Upper lobe of right lung (tissue), 1 donor: ENCODE data around the gene POFUT2. TPM values are rescaled to one million over a fixed set of nuclear protein-coding genes. Genes with fewer than 3 reads are reported as not detected.

Source experiments
- ATAC-seq: fragments of 200-7000 bp; cut with Tn5 transposase; one replicate; pipeline ENCODE4 v1.9.1; 2020; ENCODE audit warnings: mild to moderate bottlenecking, moderate library complexity
- DNase-seq: peaks from one replicate; pipeline ENCODE4 v3.0.0-alpha.2; 2020
- H3K27ac ChIP-seq: fragments of 200-600 bp; one replicate; pipeline ENCODE4 v1.8.0; 2022
- H3K27me3 ChIP-seq: fragments of 200-600 bp; one replicate; pipeline ENCODE4 v1.8.0; 2022; ENCODE audit warnings: mild to moderate bottlenecking
- H3K36me3 ChIP-seq: fragments of 200-600 bp; one replicate; pipeline ENCODE4 v1.8.0; 2022
- H3K4me1 ChIP-seq: fragments of 200-600 bp; one replicate; pipeline ENCODE4 v1.8.0; 2022
- H3K4me3 ChIP-seq: fragments of 200-600 bp; one replicate; pipeline ENCODE4 v1.8.0; 2022; ENCODE audit warnings: mild to moderate bottlenecking
- H3K9me3 ChIP-seq: fragments of 200-600 bp; one replicate; pipeline ENCODE4 v1.8.0; 2022
- intact Hi-C: fragments of 100-400 bp; cut with DNase I; formaldehyde crosslinking; loops from one replicate; pipeline ENCODE4 v1.11.0; 2022
- total RNA-seq: library from RNA; stranded (reverse); fragmentation: NEBNext Ultra II Directional; extraction: Animal tissue kit (Norgen Biotek cat#: 25700); gene quantifications from one replicate; pipeline ENCODE4 v1.2.1, GENCODE V29; 2021
- TF ChIP-seq, protein P1 (sequence below): fragments of 200-600 bp; IDR thresholded peaks from one replicate; pipeline ENCODE4 v1.8.0; 2022; ENCODE audit warnings: antibody characterized with exemption
- donor health status: DM: no; HTN: yes; CAD: no; lungs with severe emphysema.

Gene POFUT2
- total RNA-seq, 1 donor from 2014 or later, result 29.0 TPM

- TF ChIP-seq, protein P1, sequence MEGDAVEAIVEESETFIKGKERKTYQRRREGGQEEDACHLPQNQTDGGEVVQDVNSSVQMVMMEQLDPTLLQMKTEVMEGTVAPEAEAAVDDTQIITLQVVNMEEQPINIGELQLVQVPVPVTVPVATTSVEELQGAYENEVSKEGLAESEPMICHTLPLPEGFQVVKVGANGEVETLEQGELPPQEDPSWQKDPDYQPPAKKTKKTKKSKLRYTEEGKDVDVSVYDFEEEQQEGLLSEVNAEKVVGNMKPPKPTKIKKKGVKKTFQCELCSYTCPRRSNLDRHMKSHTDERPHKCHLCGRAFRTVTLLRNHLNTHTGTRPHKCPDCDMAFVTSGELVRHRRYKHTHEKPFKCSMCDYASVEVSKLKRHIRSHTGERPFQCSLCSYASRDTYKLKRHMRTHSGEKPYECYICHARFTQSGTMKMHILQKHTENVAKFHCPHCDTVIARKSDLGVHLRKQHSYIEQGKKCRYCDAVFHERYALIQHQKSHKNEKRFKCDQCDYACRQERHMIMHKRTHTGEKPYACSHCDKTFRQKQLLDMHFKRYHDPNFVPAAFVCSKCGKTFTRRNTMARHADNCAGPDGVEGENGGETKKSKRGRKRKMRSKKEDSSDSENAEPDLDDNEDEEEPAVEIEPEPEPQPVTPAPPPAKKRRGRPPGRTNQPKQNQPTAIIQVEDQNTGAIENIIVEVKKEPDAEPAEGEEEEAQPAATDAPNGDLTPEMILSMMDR, result no peak
- no peak for ATAC-seq
- no peak overlapping the region for H3K27ac ChIP-seq
- DNase-seq, result no peak
- H3K4me1 ChIP-seq, result no peaks in the 10 kb centered on the region
- no peak overlapping the region for H3K4me3 ChIP-seq
- H3K9me3 ChIP-seq, result no peaks in the 10 kb centered on the region
- H3K27me3 ChIP-seq, result no peaks in the 10 kb centered on the region
- H3K36me3 ChIP-seq, result peaks cover 47% of the 10 kb centered on the region
- intact Hi-C loops, result no loop called here
These were observed 24.2 kb downstream of the POFUT2 start for GRCh38 chr21:45263534-45263933.

DNA sequence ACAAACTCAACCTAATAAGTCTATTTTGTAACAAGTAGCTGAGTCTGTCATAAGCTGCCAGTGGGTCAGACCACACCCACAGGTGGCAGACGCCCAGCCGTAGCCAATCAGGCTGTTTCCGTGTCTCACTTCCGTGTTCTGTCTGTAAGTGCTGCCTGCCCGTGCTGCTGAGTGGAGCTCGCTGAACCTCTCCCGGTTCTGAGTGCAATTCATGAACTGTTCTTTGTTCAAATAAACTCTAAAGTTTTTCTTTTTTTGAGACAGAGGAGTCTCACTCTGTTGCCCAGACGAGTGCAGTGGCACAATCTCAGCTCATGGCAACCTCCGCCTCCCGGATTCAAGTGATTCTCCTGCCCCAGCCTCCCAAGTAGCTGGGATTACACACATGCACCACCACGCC lies 25.1 kb downstream of the POFUT2 start:
- no peaks in the 10 kb centered on the region for H3K27me3 ChIP-seq
- H3K4me3 ChIP-seq, result no peak overlapping the region
- intact Hi-C loops, result no loop called here
- peaks cover 44% of the 10 kb centered on the region for H3K36me3 ChIP-seq
- H3K9me3 ChIP-seq, result no peaks in the 10 kb centered on the region
- DNase-seq, result peak; percentile 73
- TF ChIP-seq, protein P1, result no peak
- H3K4me1 ChIP-seq, result no peaks in the 10 kb centered on the region
- ATAC-seq, result peak; percentile 58
- H3K27ac ChIP-seq, result no peak overlapping the region

GRCh38 chr21:45262041-45262581 lies 25.6 kb downstream of the POFUT2 start:
- Histone ChIP-seq H3K27ac (no peak overlapping the region), H3K27me3 (no peaks in the 10 kb centered on the region), H3K9me3 (no peaks in the 10 kb centered on the region), H3K36me3 (peaks cover 39% of the 10 kb centered on the region), H3K4me3 (no peak overlapping the region), H3K4me1 (peaks cover 2% of the 10 kb centered on the region)
- TF ChIP-seq, protein P1, result no peak
- no peak for DNase-seq
- no peak for ATAC-seq
- intact Hi-C loops, result no loop called here

GRCh38 chr21:45261093-45261492 lies 26.6 kb downstream of the POFUT2 start:
- DNase-seq (no peak), ATAC-seq (no peak)
- Histone ChIP-seq H3K4me3 (no peak overlapping the region), H3K9me3 (no peaks in the 10 kb centered on the region), H3K4me1 (peaks cover 3% of the 10 kb centered on the region), H3K27ac (no peak overlapping the region), H3K36me3 (peaks cover 29% of the 10 kb centered on the region), H3K27me3 (peaks cover 5% of the 10 kb centered on the region)
- TF ChIP-seq, protein P1, result no peak
- intact Hi-C loops, result no loop called here

DNA sequence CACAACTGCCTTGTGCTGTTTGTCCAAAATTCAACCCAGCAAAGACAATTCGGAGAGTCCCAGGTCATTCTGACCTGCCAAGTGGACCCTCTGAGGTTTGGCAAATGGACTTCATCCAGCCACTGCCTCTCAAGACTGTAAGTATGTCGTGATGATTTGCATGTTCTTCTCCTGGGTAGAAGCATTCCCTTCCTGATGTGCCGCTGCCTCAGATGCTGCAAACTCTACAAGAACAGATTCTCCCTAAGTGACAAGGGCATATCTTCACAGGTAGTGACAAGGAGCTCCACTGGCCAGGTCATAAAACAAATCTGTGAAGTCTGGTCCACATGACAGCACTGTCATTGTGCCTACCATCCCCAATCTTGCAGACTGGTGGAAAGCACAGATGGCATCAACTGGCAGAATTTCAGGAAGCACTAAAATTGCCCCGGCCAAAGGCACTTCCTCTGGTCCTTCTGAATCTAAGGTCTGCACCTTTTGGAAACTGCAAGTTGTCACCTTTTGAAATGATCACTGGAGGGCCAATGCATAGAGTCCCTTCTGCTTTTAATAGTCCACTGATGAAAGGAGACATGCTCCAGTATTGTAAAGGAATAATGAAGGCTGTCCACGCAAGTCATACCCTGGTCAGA lies 27.4 kb downstream of the POFUT2 start:
- Histone ChIP-seq H3K36me3 (peaks cover 21% of the 10 kb centered on the region), H3K4me3 (no peak overlapping the region), H3K9me3 (no peaks in the 10 kb centered on the region), H3K27ac (no peak overlapping the region), H3K4me1 (peaks cover 3% of the 10 kb centered on the region), H3K27me3 (peaks cover 7% of the 10 kb centered on the region)
- TF ChIP-seq, protein P1, result no peak
- intact Hi-C loops, result no loop called here
- DNase-seq, result no peak
- no peak for ATAC-seq
